Natural killer cell (primary cell): ENCODE results near the gene RGPD8. TPM values are rescaled to one million over a fixed set of nuclear protein-coding genes. Genes with fewer than 3 reads are reported as not detected.

Experiments
- ATAC-seq, 3 donors: fragments of 150-1000 bp in 2 of 3; fragments of 200-7000 bp in 1 of 3; cut with Tn5 transposase; 1 replicate in 1 of 3; 2 replicates in 2 of 3; pipeline ENCODE4 v1.10.0; 2021; ENCODE audit warnings: mild to moderate bottlenecking in 2 of 3, moderate library complexity in 2 of 3
- DNase-seq, 2 donors: peaks; one replicate each; pipeline versions ENCODE4 v3.0.0 to v3.0.0-alpha.2; 2013 to 2021; ENCODE audit warnings: mixed read lengths in 1 of 2
- H3K27ac ChIP-seq: one replicate; pipeline ENCODE4 v1.5.1; 2013; ENCODE audit warnings: mild to moderate bottlenecking, low read length
- H3K27me3 ChIP-seq: one replicate; pipeline ENCODE4 v1.6.1; 2013; ENCODE audit warnings: low read length; ENCODE audit not compliant: control insufficient read depth, insufficient read depth
- H3K36me3 ChIP-seq: one replicate; pipeline ENCODE4 v1.6.1; 2013; ENCODE audit warnings: low read length; ENCODE audit not compliant: control insufficient read depth, insufficient read depth
- H3K4me1 ChIP-seq: one replicate; pipeline ENCODE4 v1.6.1; 2013; ENCODE audit warnings: low read length; ENCODE audit not compliant: control insufficient read depth, insufficient read depth
- H3K4me3 ChIP-seq: one replicate; pipeline ENCODE4 v1.5.1; 2013; ENCODE audit warnings: low read length
- H3K9me3 ChIP-seq: one replicate; pipeline ENCODE4 v1.6.1; 2013; ENCODE audit warnings: low read length; ENCODE audit not compliant: control insufficient read depth, insufficient read depth
- H3K27ac Mint-ChIP-seq, 2 donors: one replicate each; pipeline ENCODE4 v1.8.0; 2022; ENCODE audit warnings: mild to moderate bottlenecking in 2 of 2, mixed read lengths in 2 of 2, moderate library complexity in 1 of 2
- H3K27me3 Mint-ChIP-seq, 2 donors: one replicate each; pipeline ENCODE4 v1.8.0; 2022; ENCODE audit warnings: low read depth in 2 of 2, mixed read lengths in 2 of 2
- H3K36me3 Mint-ChIP-seq: one replicate; pipeline ENCODE4 v1.8.0; 2022; ENCODE audit warnings: mixed read lengths
- H3K4me1 Mint-ChIP-seq, 2 donors: one replicate each; pipeline ENCODE4 v1.8.0; 2022; ENCODE audit warnings: mixed read lengths in 2 of 2
- H3K4me3 Mint-ChIP-seq: one replicate; pipeline ENCODE4 v1.8.0; 2022; ENCODE audit warnings: mild to moderate bottlenecking, moderate library complexity, mixed read lengths
- H3K9me3 Mint-ChIP-seq, 2 donors: one replicate each; pipeline ENCODE4 v1.8.0; 2022; ENCODE audit warnings: mixed read lengths in 2 of 2
- WGBS: methylation state at CpG from one replicate; pipeline ENCODE4 v1.1.7; 2013; ENCODE audit warnings: missing lambda C conversion rate; ENCODE audit not compliant: insufficient coverage; 5-methylcytosine and 5-hydroxymethylcytosine counted together
- intact Hi-C: fragments of 100-400 bp; cut with micrococcal nuclease; formaldehyde crosslinking; loops from one replicate; pipeline ENCODE4 v1.14.2; 2022
- total RNA-seq, 4 donors: library from RNA; stranded (reverse); fragments of 120-200 nt in 1 of 4; gene quantifications; one replicate each; pipeline versions ENCODE4 v1.2.3 to v1.2.4, GENCODE V29; 2013 to 2022
- TF ChIP-seq, protein P1 (sequence below): fragments of 200-600 bp; IDR thresholded peaks from one replicate; pipeline ENCODE4 v1.8.0; 2022; ENCODE audit warnings: antibody characterized with exemption

RGPD8 gene
- total RNA-seq, 3 donors from 2014 or later (not counting 1 experiment from before 2014, with no cell fraction given) = 30.7 to 38.5 (median 34.1) TPM

DNA sequence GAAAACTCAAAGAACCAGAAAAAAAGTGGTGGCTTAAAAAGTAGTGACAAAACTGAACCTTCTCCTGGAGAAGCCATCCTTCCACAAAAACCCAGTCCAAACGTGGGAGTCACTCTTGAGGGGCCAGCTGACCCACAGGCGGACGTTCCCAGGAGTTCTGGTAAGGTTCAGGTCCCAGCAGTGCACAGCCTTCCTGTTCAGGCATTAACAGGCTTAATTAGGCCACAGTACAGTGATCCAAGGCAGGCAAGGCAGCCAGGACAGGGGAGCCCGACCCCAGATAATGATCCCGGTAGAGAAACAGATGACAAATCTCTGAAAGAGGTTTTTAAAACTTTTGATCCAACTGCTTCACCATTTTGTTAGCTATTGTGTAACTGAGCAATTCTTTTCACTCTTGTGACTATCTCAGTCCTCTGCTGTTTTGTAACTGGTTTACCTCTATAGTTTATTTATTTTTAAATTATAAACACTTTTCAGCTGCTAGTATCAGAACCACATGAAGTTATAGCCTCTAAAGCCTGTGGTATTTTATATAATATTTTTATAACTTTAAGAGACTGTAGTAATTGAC lies 101.2 kb downstream of the RGPD8 start:
- DNase-seq = no peak
- no peak overlapping the region for H3K4me3 ChIP-seq
- H3K27me3 Mint-ChIP-seq = no peaks in the 10 kb centered on the region
- 92% methylated on average over 5 of the region's 5 CpGs for WGBS
- H3K36me3 Mint-ChIP-seq = no peaks in the 10 kb centered on the region
- no peaks in the 10 kb centered on the region for H3K4me1 ChIP-seq
- ATAC-seq = no peak
- H3K4me3 Mint-ChIP-seq = no peak overlapping the region
- H3K4me1 Mint-ChIP-seq = no peaks in the 10 kb centered on the region
- H3K27ac Mint-ChIP-seq = no peak overlapping the region
- TF ChIP-seq, protein P1, sequence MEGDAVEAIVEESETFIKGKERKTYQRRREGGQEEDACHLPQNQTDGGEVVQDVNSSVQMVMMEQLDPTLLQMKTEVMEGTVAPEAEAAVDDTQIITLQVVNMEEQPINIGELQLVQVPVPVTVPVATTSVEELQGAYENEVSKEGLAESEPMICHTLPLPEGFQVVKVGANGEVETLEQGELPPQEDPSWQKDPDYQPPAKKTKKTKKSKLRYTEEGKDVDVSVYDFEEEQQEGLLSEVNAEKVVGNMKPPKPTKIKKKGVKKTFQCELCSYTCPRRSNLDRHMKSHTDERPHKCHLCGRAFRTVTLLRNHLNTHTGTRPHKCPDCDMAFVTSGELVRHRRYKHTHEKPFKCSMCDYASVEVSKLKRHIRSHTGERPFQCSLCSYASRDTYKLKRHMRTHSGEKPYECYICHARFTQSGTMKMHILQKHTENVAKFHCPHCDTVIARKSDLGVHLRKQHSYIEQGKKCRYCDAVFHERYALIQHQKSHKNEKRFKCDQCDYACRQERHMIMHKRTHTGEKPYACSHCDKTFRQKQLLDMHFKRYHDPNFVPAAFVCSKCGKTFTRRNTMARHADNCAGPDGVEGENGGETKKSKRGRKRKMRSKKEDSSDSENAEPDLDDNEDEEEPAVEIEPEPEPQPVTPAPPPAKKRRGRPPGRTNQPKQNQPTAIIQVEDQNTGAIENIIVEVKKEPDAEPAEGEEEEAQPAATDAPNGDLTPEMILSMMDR = no peak
- H3K9me3 Mint-ChIP-seq = no peaks in the 10 kb centered on the region
- H3K9me3 ChIP-seq = no peaks in the 10 kb centered on the region
- H3K36me3 ChIP-seq = peaks cover 9% of the 10 kb centered on the region
- no peaks in the 10 kb centered on the region for H3K27me3 ChIP-seq
- intact Hi-C loops = no loop called here
- no peak overlapping the region for H3K27ac ChIP-seq

DNA sequence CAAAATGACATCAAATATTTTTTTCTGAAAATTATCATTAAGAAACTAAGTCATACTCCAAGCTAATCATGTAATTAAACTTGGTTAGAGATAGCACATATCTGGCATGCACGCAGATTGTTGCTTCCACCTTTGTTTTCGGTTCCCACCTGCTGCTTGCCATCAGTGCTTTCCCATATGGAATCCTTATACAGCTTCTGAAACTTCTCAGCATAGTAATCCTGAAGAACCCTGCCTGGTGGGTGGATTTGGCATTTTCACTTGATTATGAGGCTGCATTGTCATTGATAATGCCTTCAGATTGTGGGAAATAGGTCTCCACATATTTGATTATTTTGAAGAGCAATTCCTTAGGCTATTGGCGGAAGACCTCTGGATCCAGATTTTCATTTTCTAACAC lies 110.5 kb downstream of the RGPD8 start:
- H3K36me3 Mint-ChIP-seq = peaks cover 11% of the 10 kb centered on the region
- Histone ChIP-seq H3K27me3 (no peaks in the 10 kb centered on the region), H3K9me3 (no peaks in the 10 kb centered on the region), H3K36me3 (peaks cover 2% of the 10 kb centered on the region), H3K4me3 (no peak overlapping the region), H3K4me1 (no peaks in the 10 kb centered on the region), H3K27ac (no peak overlapping the region)
- no peaks in the 10 kb centered on the region for H3K4me1 Mint-ChIP-seq
- no peaks in the 10 kb centered on the region for H3K27me3 Mint-ChIP-seq
- DNase-seq = no peak
- no peak overlapping the region for H3K4me3 Mint-ChIP-seq
- WGBS = 100% methylated on average over 3 of the region's 3 CpGs
- TF ChIP-seq, protein P1 = no peak
- ATAC-seq = no peak
- intact Hi-C loops = no loop called here
- H3K9me3 Mint-ChIP-seq = no peaks in the 10 kb centered on the region
- no peak overlapping the region for H3K27ac Mint-ChIP-seq

- WGBS = 94% methylated on average over 3 of the region's 3 CpGs
- H3K36me3 Mint-ChIP-seq = peaks cover 13% of the 10 kb centered on the region
- TF ChIP-seq, protein P1 = no peak
- ATAC-seq = no peak
- Histone ChIP-seq H3K27ac (no peak overlapping the region), H3K9me3 (no peaks in the 10 kb centered on the region), H3K36me3 (peaks cover 8% of the 10 kb centered on the region), H3K4me3 (no peak overlapping the region), H3K4me1 (no peaks in the 10 kb centered on the region), H3K27me3 (no peaks in the 10 kb centered on the region)
- no peaks in the 10 kb centered on the region for H3K9me3 Mint-ChIP-seq
- no peaks in the 10 kb centered on the region for H3K27me3 Mint-ChIP-seq
- intact Hi-C loops = no loop called here
- no peak for DNase-seq
- no peak overlapping the region for H3K4me3 Mint-ChIP-seq
- H3K27ac Mint-ChIP-seq = no peak overlapping the region
- no peaks in the 10 kb centered on the region for H3K4me1 Mint-ChIP-seq
Measured at GRCh38 chr2:112321375-112322320, 111.8 kb downstream of the RGPD8 start.

Other genes with a start within 250 kb of the RGPD8 start
- 10 to 100 TPM in 2 of 3 donors, 1 to 10 TPM in 1; 9.3 to 20.3 (median 16.0) TPM for gene ZC3H8, start 178.6 kb downstream of the RGPD8 start, total RNA-seq
- gene ZC3H6, start 158.0 kb downstream of the RGPD8 start, total RNA-seq = 10 to 100 TPM; 13.1 to 17.3 (median 15.3) TPM
- gene TTL, start 48.5 kb upstream of the RGPD8 start, total RNA-seq = 10 to 100 TPM; 14.3 to 26.8 (median 26.4) TPM
- 10 to 100 TPM; 16.2 to 26.5 (median 22.1) TPM for gene POLR1B, start 108.8 kb upstream of the RGPD8 start, total RNA-seq
- gene CHCHD5, start 151.0 kb upstream of the RGPD8 start, total RNA-seq = 10 to 100 TPM; 21.9 to 24.1 (median 22.4) TPM
- 100 to 1,000 TPM; 193 to 241 (median 233) TPM for gene SLC20A1, start 212.3 kb upstream of the RGPD8 start, total RNA-seq